ENCODE data around the gene USP12.

- TF ChIP-seq POLR2A (IDR thresholded peaks at IDR 0.05) (no peak), CTCF (IDR thresholded peaks at IDR 0.05) (no peak)
Observed at GRCh38 chr13:27036236-27036981, 135.2 kb downstream of the USP12 start.
